Fibroblast of skin of abdomen (primary cell): ENCODE measurements around the gene MIPOL1.
"Not testable (repeated sequence)": the region's sequence is repeated elsewhere in the genome, so short reads cannot be mapped to it uniquely, and the experiment has no call there.

Experiments used
- DNase-seq: peaks from one replicate; pipeline ENCODE4 v3.0.0-alpha.2; 2013

Gene MIPOL1

GRCh38 chr14:37187294-37187693, 10.4 kb upstream of the MIPOL1 start:
- no peak for DNase-seq

GRCh38 chr14:37187840-37188577, 9.7 kb upstream of the MIPOL1 start:
- not testable (repeated sequence) for DNase-seq

GRCh38 chr14:37189733-37190132, 8.0 kb upstream of the MIPOL1 start:
- DNase-seq = not testable (repeated sequence)

DNA sequence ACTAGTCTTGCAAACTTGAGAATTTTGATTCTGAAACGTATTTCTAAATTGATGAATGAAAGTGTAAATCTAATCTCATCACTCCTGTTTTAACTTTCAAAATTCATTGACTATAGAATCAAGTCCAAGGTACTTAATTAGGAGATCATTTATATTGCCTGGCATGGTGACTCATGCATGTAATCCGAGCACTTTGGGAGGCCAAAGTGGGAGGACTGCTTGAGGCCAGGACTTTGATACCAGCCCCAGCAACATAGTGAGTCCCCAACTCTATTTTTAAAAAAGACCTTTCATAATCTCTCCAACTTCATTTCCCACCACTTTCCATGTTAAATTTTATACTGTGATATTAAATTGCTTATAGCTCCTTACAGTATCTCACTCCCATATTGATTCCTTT, 3.0 kb upstream of the MIPOL1 start:
- no peak for DNase-seq

DNA sequence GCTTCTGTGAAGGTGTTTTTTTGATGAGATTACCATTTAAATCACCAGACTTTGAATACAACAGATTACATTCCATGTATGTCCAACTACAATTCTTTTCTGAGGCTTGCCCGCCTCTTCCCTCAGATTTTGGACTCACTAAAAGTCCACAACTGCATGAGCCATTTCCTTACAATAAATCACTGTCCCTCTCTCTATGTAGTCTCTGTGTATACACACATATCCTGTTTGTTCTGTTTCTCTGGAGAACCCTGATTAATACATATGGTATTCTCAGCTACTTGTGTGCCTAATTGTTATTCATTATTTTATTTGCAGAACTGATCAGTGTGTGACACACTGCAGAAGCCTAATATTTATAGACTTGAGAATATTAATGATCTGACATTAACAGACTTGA, 2.4 kb upstream of the MIPOL1 start:
- peak; percentile 63 for DNase-seq

- DNase-seq = peak; percentile 18
Measured at GRCh38 chr14:37196604-37197420, 925 bp upstream of the MIPOL1 start.

DNA sequence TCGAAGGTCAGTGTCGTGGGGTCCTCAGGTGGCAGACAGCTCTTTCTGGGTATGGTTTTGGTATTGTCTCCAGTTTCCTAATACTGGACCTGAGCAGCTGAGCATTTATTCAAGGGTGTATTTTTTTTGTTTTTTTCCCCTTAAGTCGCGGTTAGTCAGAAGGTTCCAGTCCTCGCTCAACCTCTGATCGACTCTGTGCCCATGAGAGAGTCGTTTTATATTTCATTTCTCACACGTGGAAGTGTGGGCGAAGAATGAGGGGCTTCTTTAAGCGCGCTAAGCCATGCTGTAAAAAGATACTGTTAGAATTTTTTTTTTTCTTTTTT, 499 bp downstream of the MIPOL1 start:
- no peak for DNase-seq

DNA sequence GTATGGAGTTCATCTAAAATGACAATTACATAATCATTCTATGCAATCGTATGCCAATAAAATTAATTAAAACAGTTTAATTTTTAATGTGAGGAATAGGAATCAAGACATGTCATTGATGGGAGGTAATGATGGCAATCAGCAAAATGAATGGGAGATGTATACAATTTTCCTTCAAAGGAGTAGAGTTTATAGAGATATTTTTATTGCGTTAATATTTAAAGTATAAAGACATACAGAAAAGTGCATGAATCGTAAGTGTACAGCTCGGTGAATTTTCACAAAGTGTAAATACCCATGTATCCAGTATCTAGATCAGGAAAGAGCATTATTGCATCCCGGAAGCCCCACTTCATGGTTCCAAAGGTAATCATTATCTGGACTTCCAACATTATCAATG, 1.2 kb downstream of the MIPOL1 start:
- DNase-seq = no peak

DNA sequence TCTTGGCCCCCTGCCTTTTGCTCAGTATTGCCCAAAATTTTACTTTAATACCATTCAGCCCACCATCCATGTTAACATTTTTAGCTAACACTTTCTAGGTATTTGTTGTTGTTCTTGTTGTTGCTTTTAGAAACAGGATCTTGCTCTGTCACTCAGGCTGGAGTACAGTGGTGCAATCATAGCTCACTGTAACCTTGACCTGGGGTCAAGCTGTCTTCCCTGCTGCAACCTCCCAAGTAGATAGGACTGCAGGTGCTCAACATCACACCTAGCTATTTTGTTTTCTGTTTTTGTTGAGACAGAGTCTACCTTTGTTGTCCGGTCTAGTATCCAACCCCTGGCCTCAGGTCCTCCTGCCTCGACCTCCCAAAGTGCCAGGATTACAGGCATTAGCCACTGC, 4.0 kb downstream of the MIPOL1 start:
- no peak for DNase-seq

GRCh38 chr14:37202265-37202664, 4.5 kb downstream of the MIPOL1 start:
- peak; percentile 31 for DNase-seq

DNA sequence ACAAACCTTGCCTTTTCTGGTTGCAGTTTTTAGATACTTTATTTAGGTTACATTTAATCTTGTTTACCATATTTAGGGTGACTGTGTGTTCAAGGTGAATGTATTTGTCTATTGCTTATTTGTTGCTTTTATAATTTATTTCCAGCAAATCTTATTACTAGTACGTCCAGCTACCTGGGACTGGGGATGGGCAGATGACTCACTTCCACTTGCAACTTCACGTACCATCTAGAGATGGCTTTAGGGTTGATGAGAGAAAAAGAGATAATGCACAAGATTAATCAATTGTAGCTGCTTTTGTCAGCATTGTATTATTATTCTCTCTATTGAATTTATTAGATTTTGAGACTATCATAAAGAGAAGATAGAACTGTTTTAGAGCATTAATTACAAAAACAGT, 5.1 kb downstream of the MIPOL1 start:
- no peak for DNase-seq

DNA sequence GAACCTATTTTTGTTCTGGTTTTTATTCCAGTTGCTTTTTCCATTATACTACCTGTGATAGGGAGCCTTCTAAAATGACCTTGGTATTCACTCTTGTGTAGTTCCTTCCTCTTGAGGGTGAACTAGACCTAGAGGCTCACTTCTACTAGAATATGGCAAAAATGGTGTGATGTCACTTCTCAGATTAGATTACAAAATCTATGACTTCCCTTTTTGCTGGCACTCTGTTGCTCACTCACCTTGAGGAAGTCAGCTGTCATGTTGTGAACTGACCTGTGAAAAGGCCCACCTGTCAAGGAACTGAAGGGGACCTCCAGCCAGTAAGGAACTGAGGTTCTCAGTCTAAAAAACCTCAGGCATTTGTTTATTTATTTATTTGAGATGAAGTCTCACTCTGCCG, 5.7 kb downstream of the MIPOL1 start:
- DNase-seq = no peak

DNA sequence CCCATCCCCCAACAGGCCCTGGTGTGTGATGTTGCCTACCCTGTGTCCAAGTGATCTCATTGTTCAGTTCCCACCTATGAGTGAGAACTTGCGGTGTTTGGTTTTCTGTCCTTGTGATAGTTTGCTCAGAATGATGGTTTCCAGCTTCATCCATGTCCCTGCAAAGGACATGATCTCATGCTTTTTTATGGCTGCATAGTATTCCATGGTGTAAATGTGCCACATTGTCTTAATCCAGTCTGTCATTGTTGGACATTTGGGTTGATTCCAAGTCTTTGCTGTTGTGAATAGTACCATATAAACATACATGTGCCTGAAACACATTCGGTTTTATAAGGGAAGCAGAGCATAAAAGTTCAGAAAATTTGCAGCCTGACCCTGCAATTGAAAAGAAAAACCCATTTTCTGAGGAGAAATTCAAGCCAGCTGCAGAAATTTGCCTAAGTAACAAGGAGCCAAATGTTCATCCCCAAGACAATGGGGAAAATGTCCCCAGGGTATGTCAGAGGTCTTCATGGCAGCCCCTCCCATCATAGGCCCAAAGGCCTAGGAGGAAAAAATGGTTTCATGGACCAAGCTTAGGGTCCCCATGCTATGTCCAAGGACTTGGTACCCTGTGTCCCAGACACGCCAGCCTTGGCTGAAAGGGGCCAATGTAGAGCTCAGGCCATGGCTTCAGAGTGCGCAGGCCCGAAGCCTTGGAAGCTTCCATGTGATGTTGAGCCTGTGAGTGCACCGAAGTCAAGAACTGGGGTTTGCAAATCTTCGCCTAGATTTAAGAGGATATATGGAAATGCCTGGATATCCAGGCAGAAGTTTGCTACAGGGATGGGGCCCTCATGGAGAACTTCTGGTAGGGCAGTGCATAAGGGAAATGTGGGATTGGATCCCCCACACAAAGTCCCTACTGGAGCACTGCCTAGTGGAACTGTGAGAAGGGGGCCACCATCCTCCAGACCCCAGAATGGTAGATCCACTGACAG, 8.2 kb downstream of the MIPOL1 start:
- DNase-seq = not testable (repeated sequence)

DNA sequence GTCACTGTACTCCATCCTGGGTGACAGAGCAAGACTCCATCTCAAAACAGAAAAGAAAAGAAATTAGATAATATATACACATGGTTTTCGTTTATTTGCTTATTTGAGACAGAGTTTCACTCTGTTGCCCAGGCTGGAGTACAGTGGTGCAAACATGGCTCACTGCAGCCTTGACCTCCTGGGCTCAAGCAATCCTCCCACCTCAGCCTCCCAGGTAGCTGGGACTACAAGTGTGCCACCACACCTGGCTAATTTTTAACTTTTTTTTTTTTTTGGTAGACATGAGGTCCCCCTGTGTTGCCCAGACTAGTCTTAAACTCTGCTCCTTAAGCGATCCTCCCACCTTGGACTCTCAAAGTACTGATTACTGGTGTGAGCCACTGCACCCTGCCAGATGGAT, 11.9 kb downstream of the MIPOL1 start:
- DNase-seq = not testable (repeated sequence)

GRCh38 chr14:37210448-37210847, 12.7 kb downstream of the MIPOL1 start:
- no peak for DNase-seq

- no peak for DNase-seq
Measured at GRCh38 chr14:37213016-37213415, 15.3 kb downstream of the MIPOL1 start.

DNA sequence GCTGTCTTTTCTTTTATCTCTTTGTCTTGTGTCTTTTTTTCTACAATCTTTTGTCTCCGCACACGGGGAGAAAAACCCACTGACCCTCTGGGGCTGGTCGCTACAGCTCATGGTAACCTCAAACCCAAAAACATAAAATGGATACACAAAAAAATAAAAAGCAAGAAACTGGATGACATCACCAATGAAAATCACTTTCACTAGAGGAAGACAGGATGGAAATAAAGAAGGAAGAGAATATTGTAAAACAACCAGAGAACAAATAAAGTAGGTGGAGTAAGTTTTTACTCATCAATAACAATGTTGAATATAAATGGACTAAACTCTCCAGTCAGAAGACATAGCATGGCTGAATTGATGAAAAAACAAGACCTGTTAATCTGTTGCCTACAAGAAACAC, 17.6 kb downstream of the MIPOL1 start:
- DNase-seq = no peak

GRCh38 chr14:37221073-37221472, 23.3 kb downstream of the MIPOL1 start:
- DNase-seq = no peak

GRCh38 chr14:37223947-37224474, 26.3 kb downstream of the MIPOL1 start:
- no peak for DNase-seq

GRCh38 chr14:37225668-37226067, 27.9 kb downstream of the MIPOL1 start:
- DNase-seq = not testable (repeated sequence)

- DNase-seq = peak; percentile 56
Measured at GRCh38 chr14:37230551-37231194, 32.9 kb downstream of the MIPOL1 start.

- peak; percentile 61 for DNase-seq
Measured at GRCh38 chr14:37232907-37233481, 35.3 kb downstream of the MIPOL1 start.
